WTC11 (cell line): ENCODE data around the gene CDK4.

Source experiments
- CBFB ChIP-seq: sonication (generic); formaldehyde crosslinking; IDR thresholded peaks from 2 replicates; pipeline ENCODE4 v1.8.1; 2022; ENCODE audit warnings: mild to moderate bottlenecking, low read depth, missing genetic modification reagents
- CREM ChIP-seq: sonication (generic); formaldehyde crosslinking; IDR thresholded peaks from 2 replicates; pipeline ENCODE4 v1.8.1; 2022; ENCODE audit warnings: mild to moderate bottlenecking, missing genetic modification reagents, moderate library complexity
- CTCF ChIP-seq: fragments of 200-600 bp; IDR thresholded peaks from 2 replicates; pipeline ENCODE4 v1.8.0; 2022; ENCODE audit warnings: antibody characterized with exemption
- NFE2L1 ChIP-seq: sonication (generic); formaldehyde crosslinking; IDR thresholded peaks from 2 replicates; pipeline ENCODE4 v1.8.1; 2023; ENCODE audit warnings: missing genetic modification reagents
- NFYB ChIP-seq: sonication (generic); formaldehyde crosslinking; conservative IDR thresholded peaks from 2 replicates; pipeline ENCODE4 v1.8.0; 2022; ENCODE audit warnings: low read depth, missing genetic modification reagents
- PRRX2 ChIP-seq: fragments of 250-450 bp; sonication (Bioruptor Pico); IDR thresholded peaks from 2 replicates; pipeline ENCODE4 v1.8.0; 2021; ENCODE audit warnings: mild to moderate bottlenecking
- TEAD4 ChIP-seq: sonication (generic); formaldehyde crosslinking; IDR thresholded peaks from 2 replicates; pipeline ENCODE4 v1.8.0; 2022; ENCODE audit warnings: mild to moderate bottlenecking, missing genetic modification reagents
- USF2 ChIP-seq: sonication (generic); formaldehyde crosslinking; IDR thresholded peaks from 2 replicates; pipeline ENCODE4 v1.8.1; 2023; ENCODE audit warnings: mild to moderate bottlenecking, missing genetic modification reagents, moderate library complexity
- ZNF416 ChIP-seq: fragments of 250-450 bp; sonication (Bioruptor Pico); IDR thresholded peaks from 2 replicates; pipeline ENCODE4 v1.9.0; 2021; ENCODE audit warnings: mild to moderate bottlenecking, inconsistent platforms
- ZNF423 ChIP-seq: fragments of 250-450 bp; sonication (Bioruptor Pico); IDR thresholded peaks from 2 replicates; pipeline ENCODE4 v2.1.2; 2022; ENCODE audit warnings: mild to moderate bottlenecking, moderate library complexity
- ZNF512 ChIP-seq: sonication (generic); formaldehyde crosslinking; IDR thresholded peaks from 2 replicates; pipeline ENCODE4 v1.8.1; 2022; ENCODE audit warnings: missing genetic modification reagents, borderline replicate concordance
- ZSCAN18 ChIP-seq: fragments of 250-450 bp; sonication (Bioruptor Pico); IDR thresholded peaks from 2 replicates; pipeline ENCODE4 v2.1.2; 2022; ENCODE audit warnings: mild to moderate bottlenecking, moderate library complexity
- TF ChIP-seq, protein P1 (sequence below): sonication (generic); formaldehyde crosslinking; IDR thresholded peaks from 2 replicates; pipeline ENCODE4 v1.8.1; 2023; ENCODE audit warnings: mild to moderate bottlenecking, missing genetic modification reagents
- TF ChIP-seq, protein P2 (sequence below): sonication (generic); formaldehyde crosslinking; IDR thresholded peaks from 2 replicates; pipeline ENCODE4 v1.8.0; 2022; ENCODE audit warnings: mild to moderate bottlenecking, missing genetic modification reagents

DNA sequence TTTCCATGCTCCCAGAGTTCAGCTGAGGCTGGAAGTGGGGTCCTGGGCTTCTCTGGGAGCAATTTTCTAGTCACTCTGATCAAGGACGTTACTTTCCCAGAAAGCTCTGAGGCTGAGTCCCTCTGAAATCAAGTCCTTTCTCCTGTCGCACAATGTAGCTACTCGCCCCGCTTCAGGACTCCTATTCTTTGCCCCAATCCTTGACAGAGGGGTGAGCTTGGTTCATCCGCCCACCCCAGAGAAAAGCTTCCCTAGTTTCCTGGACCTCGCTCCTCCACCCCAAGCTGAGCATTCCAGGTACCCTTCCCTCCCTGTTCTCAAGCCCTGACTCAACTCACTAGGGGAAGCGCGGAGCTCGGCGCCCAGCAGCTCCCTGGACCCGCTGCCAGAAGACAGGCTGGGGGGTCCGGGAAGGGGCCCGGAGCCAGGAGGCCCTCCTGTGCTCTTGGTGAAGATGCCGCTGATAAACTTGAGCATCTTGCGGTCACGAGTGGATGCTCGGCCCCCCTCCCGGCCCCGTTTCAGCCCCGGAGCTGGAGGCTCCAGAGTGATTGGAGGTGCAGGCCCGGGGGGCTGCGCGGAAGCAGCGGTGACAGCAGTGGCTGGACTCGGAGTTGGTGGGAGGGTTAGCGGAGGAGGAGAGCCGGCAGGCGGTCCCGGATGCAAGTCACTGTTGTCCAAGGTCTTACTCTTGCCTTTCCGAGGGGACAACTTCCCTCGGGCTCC lies 15.2 kb downstream of the CDK4 start:
- TF ChIP-seq CTCF (no peak), NFYB (CRISPR knock-in tag) (no peak), TEAD4 (no peak), CREM (CRISPR knock-in tag) (no peak), CBFB (no peak), ZNF416 (CRISPR knock-in tag) (no peak), ZSCAN18 (CRISPR knock-in tag) (no peak), ZNF512 (CRISPR knock-in tag) (no peak), NFE2L1 (CRISPR knock-in tag) (no peak), ZNF423 (no peak), PRRX2 (CRISPR knock-in tag) (no peak), USF2 (no peak)
- TF ChIP-seq, protein P1, sequence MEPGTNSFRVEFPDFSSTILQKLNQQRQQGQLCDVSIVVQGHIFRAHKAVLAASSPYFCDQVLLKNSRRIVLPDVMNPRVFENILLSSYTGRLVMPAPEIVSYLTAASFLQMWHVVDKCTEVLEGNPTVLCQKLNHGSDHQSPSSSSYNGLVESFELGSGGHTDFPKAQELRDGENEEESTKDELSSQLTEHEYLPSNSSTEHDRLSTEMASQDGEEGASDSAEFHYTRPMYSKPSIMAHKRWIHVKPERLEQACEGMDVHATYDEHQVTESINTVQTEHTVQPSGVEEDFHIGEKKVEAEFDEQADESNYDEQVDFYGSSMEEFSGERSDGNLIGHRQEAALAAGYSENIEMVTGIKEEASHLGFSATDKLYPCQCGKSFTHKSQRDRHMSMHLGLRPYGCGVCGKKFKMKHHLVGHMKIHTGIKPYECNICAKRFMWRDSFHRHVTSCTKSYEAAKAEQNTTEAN (CRISPR knock-in tag): no peak
- TF ChIP-seq, protein P2, sequence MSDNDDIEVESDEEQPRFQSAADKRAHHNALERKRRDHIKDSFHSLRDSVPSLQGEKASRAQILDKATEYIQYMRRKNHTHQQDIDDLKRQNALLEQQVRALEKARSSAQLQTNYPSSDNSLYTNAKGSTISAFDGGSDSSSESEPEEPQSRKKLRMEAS (CRISPR knock-in tag): no peak
